Endothelial cell of umbilical vein (primary cell): ENCODE data around the gene POLR2H. TPM values are rescaled to one million over a fixed set of nuclear protein-coding genes. Genes with fewer than 3 reads are reported as not detected.

Experiments used
- BruUV-seq: library from RNA; stranded (reverse); fragments of 400-500 nt; replicated peaks from 2 replicates; lab custom pipeline; 2021; lab: Mats Ljungman, UMichigan
- CTCF ChIA-PET: fragments of 300-600, 350-600 bp; sonication (Branson Sonifier 250); formaldehyde crosslinking; loops from one replicate; lab custom pipeline; 2021; ENCODE audit warnings: antibody characterized with exemption, inconsistent platforms; lab: Charles Lee
- POLR2A ChIA-PET: fragments of 300-600, 350-600 bp; sonication (Branson Sonifier 250); formaldehyde crosslinking; loops from one replicate; lab custom pipeline; 2021; ENCODE audit warnings: antibody characterized with exemption, inconsistent platforms; lab: Charles Lee
- DNase-seq: peaks from one replicate; pipeline ENCODE4 v3.0.0-alpha.2; 2011; ENCODE audit warnings: low read depth, low spot score
- FAIRE-seq: peaks from 2 replicates; lab custom pipeline; 2011; peaks lifted over from hg19 to GRCh38; lab: Jason Lieb, UNC
- H2AFZ ChIP-seq: 2 replicates; pipeline ENCODE4 v1.6.0; 2012; ENCODE audit warnings: low read depth, low read length, control low read depth, inconsistent platforms
- H3K27ac ChIP-seq: 2 replicates; pipeline ENCODE4 v1.5.1; 2011; ENCODE audit warnings: low read depth, mild to moderate bottlenecking, control low read depth, low read length, moderate library complexity; ENCODE audit not compliant: insufficient read depth
- H3K27me3 ChIP-seq, 2 experiments: 2 replicates each; pipeline versions ENCODE4 v1.6.0 to v1.6.1; 2011; ENCODE audit warnings: low read length in 2 of 2, mixed read lengths in 1 of 2; ENCODE audit not compliant: control insufficient read depth in 2 of 2, insufficient read depth in 2 of 2
- H3K36me3 ChIP-seq, 2 experiments: 2 replicates in 1 of 2; 3 replicates in 1 of 2; pipeline ENCODE4 v1.5.1; 2011; ENCODE audit warnings: low read length in 2 of 2, mild to moderate bottlenecking in 1 of 2, moderate library complexity in 1 of 2; ENCODE audit not compliant: control insufficient read depth in 2 of 2, insufficient read depth in 2 of 2; ENCODE audit errors: extremely low read depth in 1 of 2
- H3K4me1 ChIP-seq: 3 replicates; pipeline ENCODE4 v1.5.1; 2011; ENCODE audit warnings: mild to moderate bottlenecking, low read length; ENCODE audit not compliant: control insufficient read depth, insufficient read depth; ENCODE audit errors: extremely low read depth
- H3K4me2 ChIP-seq: 2 replicates; pipeline ENCODE4 v1.6.1; 2011; ENCODE audit warnings: low read length, control low read depth, mixed read lengths; ENCODE audit not compliant: insufficient read depth
- H3K4me3 ChIP-seq, 3 experiments: fragments of 200-600 bp in 1 of 3; sonication (generic), shearing (Covaris generic) in 1 of 3; replicated peaks in 1 of 3; 2 replicates each; pipeline ENCODE4 v1.5.1; 2011 to 2016; ENCODE audit warnings: control low read depth in 3 of 3, low read length in 3 of 3, mild to moderate bottlenecking in 2 of 3, inconsistent platforms in 1 of 3, low read depth in 1 of 3, moderate library complexity in 1 of 3; ENCODE audit not compliant: insufficient read depth in 1 of 3
- H3K79me2 ChIP-seq: 2 replicates; pipeline ENCODE4 v1.6.0; 2012; ENCODE audit warnings: low read length, inconsistent platforms; ENCODE audit not compliant: control insufficient read depth, insufficient read depth
- H3K9ac ChIP-seq: replicated peaks from 2 replicates; pipeline ENCODE3; 2011; ENCODE audit warnings: low read length, control low read depth; ENCODE audit not compliant: insufficient read depth; ENCODE audit errors: extremely low read depth
- H3K9me1 ChIP-seq: replicated peaks from 3 replicates; pipeline ENCODE4 v1.6.0; 2011; ENCODE audit warnings: mild to moderate bottlenecking, low read length; ENCODE audit not compliant: control insufficient read depth, insufficient read depth; ENCODE audit errors: extremely low read depth
- H3K9me3 ChIP-seq: replicated peaks from 2 replicates; pipeline ENCODE4 v1.5.1; 2012; ENCODE audit warnings: low read length, inconsistent platforms; ENCODE audit not compliant: control insufficient read depth, insufficient read depth
- H4K20me1 ChIP-seq: replicated peaks from 2 replicates; pipeline ENCODE3; 2011; ENCODE audit warnings: mild to moderate bottlenecking, low read length; ENCODE audit not compliant: control insufficient read depth, insufficient read depth; ENCODE audit errors: extremely low read depth
- JUN ChIP-seq: IDR thresholded peaks from 2 replicates; pipeline ENCODE4 v1.6.1; 2011; ENCODE audit warnings: borderline replicate concordance, low read depth; ENCODE audit not compliant: insufficient read length, insufficient read depth
- MYC ChIP-seq: IDR thresholded peaks from one replicate; pipeline ENCODE4 v1.6.1; 2011; ENCODE audit warnings: mild to moderate bottlenecking, low read depth, low read length
- POLR2AphosphoS5 ChIP-seq: IDR thresholded peaks from 2 replicates; pipeline ENCODE4 v1.6.1; 2012; ENCODE audit warnings: low read depth, mild to moderate bottlenecking, control low read depth, low read length, moderate library complexity; ENCODE audit not compliant: insufficient read depth
- dilution Hi-C: fragments of 300-500 bp; cut with MboI; formaldehyde crosslinking; loops from one replicate; pipeline ENCODE4 v1.15.0; 2019; ENCODE audit warnings: low sequenced_read_pairs; ENCODE audit not compliant: extremely low pct_ligation_motif_present
- intact Hi-C: fragments of 100-400 bp; cut with micrococcal nuclease; formaldehyde crosslinking; loops from one replicate; pipeline ENCODE4 v1.10.0; 2022
- polyA plus RNA-seq, 4 experiments: library from polyadenylated mRNA; depleted of rRNA in 3 of 4; stranded (reverse) in 3 of 4; unstranded in 1 of 4; fragments of >200 nt; gene quantifications; 2 replicates each; pipeline versions ENCODE4 v1.2.1 to v1.2.3, GENCODE V29; 2011 to 2012; ENCODE audit warnings: missing spikeins in 1 of 4
- total RNA-seq: library from RNA; stranded (reverse); gene quantifications from 2 replicates; pipeline ENCODE4 v1.2.3, GENCODE V29; 2021
- TF ChIP-seq, protein P1 (sequence below): IDR thresholded peaks from 2 replicates; pipeline ENCODE4 v1.6.1; 2011; ENCODE audit not compliant: insufficient read depth, insufficient read length
- TF ChIP-seq, protein P2 (sequence below), 2 donors: IDR thresholded peaks; 1 replicate in 1 of 2; 2 replicates in 1 of 2; pipeline ENCODE4 v1.5.1; 2011; ENCODE audit warnings: low read length in 2 of 2, mild to moderate bottlenecking in 2 of 2, moderate library complexity in 2 of 2, control low read depth in 1 of 2, inconsistent platforms in 1 of 2, low read depth in 1 of 2; ENCODE audit not compliant: insufficient read depth in 1 of 2; ENCODE audit errors: extremely low read depth in 1 of 2

POLR2H gene
- total and polyA plus RNA-seq, 2 donors (not counting 3 experiments of a cell fraction or from before 2014, with no cell fraction given): 89.0 to 276 TPM

DNA sequence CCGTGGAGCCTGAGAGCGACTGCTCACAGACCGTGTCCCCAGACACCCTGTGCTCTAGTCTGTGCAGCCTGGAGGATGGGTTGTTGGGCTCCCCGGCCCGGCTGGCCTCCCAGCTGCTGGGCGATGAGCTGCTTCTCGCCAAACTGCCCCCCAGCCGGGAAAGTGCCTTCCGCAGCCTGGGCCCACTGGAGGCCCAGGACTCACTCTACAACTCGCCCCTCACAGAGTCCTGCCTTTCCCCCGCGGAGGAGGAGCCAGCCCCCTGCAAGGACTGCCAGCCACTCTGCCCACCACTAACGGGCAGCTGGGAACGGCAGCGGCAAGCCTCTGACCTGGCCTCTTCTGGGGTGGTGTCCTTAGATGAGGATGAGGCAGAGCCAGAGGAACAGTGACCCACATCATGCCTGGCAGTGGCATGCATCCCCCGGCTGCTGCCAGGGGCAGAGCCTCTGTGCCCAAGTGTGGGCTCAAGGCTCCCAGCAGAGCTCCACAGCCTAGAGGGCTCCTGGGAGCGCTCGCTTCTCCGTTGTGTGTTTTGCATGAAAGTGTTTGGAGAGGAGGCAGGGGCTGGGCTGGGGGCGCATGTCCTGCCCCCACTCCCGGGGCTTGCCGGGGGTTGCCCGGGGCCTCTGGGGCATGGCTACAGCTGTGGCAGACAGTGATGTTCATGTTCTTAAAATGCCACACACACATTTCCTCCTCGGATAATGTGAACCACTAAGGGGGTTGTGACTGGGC lies 16.8 kb upstream of the POLR2H start:
- no peak overlapping the region for H3K9ac ChIP-seq
- H3K4me1 ChIP-seq: peaks cover 9% of the 10 kb centered on the region
- peaks cover 8% of the 10 kb centered on the region for H3K79me2 ChIP-seq
- H3K9me3 ChIP-seq: no peaks in the 10 kb centered on the region
- BruUV-seq: no TSS peak
- no peaks in the 10 kb centered on the region for H3K27me3 ChIP-seq
- peaks cover 6 to 25% of the 10 kb centered on the region in 2 experiments for H3K36me3 ChIP-seq
- no peak overlapping the region for H3K4me2 ChIP-seq
- no peaks in the 10 kb centered on the region for H3K9me1 ChIP-seq
- DNase-seq: no peak
- no peak overlapping the region for H3K27ac ChIP-seq
- POLR2A ChIA-PET: no interaction called here
- no peaks in the 10 kb centered on the region for H4K20me1 ChIP-seq
- CTCF ChIA-PET: interaction anchor here (0.6 to 1.7 kb wide), 7 partner anchors 8 to 27 kb away, joined by 3 to 8 read pairs (median 4); partner anchors contain the start of gene CLCN2
- intact Hi-C loops (no loop called here), dilution Hi-C loops (no loop called here)
- TF ChIP-seq MYC (no peak), POLR2AphosphoS5 (no peak)
- TF ChIP-seq, protein P1, sequence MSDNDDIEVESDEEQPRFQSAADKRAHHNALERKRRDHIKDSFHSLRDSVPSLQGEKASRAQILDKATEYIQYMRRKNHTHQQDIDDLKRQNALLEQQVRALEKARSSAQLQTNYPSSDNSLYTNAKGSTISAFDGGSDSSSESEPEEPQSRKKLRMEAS: no peak
- no peak overlapping the region for H3K4me3 ChIP-seq
- H2AFZ ChIP-seq: no peak overlapping the region
- no peak for FAIRE-seq

DNA sequence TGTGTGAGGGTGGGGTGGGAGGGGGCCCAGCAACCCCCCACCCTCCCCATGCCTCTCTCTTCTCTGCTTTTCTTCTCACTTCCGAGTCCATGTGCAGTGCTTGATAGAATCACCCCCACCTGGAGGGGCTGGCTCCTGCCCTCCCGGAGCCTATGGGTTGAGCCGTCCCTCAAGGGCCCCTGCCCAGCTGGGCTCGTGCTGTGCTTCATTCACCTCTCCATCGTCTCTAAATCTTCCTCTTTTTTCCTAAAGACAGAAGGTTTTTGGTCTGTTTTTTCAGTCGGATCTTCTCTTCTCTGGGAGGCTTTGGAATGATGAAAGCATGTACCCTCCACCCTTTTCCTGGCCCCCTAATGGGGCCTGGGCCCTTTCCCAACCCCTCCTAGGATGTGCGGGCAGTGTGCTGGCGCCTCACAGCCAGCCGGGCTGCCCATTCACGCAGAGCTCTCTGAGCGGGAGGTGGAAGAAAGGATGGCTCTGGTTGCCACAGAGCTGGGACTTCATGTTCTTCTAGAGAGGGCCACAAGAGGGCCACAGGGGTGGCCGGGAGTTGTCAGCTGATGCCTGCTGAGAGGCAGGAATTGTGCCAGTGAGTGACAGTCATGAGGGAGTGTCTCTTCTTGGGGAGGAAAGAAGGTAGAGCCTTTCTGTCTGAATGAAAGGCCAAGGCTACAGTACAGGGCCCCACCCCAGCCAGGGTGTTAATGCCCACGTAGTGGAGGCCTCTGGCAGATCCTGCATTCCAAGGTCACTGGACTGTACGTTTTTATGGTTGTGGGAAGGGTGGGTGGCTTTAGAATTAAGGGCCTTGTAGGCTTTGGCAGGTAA lies 16.0 kb upstream of the POLR2H start:
- H4K20me1 ChIP-seq: no peaks in the 10 kb centered on the region
- no peaks in the 10 kb centered on the region for H3K9me1 ChIP-seq
- no peak for TF ChIP-seq JUN
- no peak for TF ChIP-seq POLR2AphosphoS5
- no peak for TF ChIP-seq MYC
- TF ChIP-seq, protein P1: no peak
- TF ChIP-seq, protein P2, sequence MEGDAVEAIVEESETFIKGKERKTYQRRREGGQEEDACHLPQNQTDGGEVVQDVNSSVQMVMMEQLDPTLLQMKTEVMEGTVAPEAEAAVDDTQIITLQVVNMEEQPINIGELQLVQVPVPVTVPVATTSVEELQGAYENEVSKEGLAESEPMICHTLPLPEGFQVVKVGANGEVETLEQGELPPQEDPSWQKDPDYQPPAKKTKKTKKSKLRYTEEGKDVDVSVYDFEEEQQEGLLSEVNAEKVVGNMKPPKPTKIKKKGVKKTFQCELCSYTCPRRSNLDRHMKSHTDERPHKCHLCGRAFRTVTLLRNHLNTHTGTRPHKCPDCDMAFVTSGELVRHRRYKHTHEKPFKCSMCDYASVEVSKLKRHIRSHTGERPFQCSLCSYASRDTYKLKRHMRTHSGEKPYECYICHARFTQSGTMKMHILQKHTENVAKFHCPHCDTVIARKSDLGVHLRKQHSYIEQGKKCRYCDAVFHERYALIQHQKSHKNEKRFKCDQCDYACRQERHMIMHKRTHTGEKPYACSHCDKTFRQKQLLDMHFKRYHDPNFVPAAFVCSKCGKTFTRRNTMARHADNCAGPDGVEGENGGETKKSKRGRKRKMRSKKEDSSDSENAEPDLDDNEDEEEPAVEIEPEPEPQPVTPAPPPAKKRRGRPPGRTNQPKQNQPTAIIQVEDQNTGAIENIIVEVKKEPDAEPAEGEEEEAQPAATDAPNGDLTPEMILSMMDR (IDR thresholded peaks at IDR 0.05; ENCODE audit: extremely low read depth in 1 of 2, insufficient read depth in 1 of 2, low read depth in 1 of 2, low read length in 2 of 2): peak; percentile 43 to 59
- no peaks in the 10 kb centered on the region for H3K9me3 ChIP-seq
- H3K27me3 ChIP-seq: no peaks in the 10 kb centered on the region
- peak; percentile 78 for FAIRE-seq
- no peak overlapping the region for H3K27ac ChIP-seq
- H3K4me2 ChIP-seq: no peak overlapping the region
- ChIA-PET CTCF (interaction anchor here (0.6 to 1.7 kb wide), 8 partner anchors 8 to 196 kb away, joined by 3 to 8 read pairs (median 4); partner anchors contain the start of gene CLCN2), POLR2A (no interaction called here)
- no peak overlapping the region for H2AFZ ChIP-seq
- peaks cover 7% of the 10 kb centered on the region for H3K79me2 ChIP-seq
- intact Hi-C loops: no loop called here
- BruUV-seq: no TSS peak
- DNase-seq: peak; percentile 44
- H3K9ac ChIP-seq: no peak overlapping the region
- H3K36me3 ChIP-seq: peaks cover 6 to 25% of the 10 kb centered on the region in 2 experiments
- peaks cover 7% of the 10 kb centered on the region for H3K4me1 ChIP-seq
- no peak overlapping the region for H3K4me3 ChIP-seq
- dilution Hi-C loops: no loop called here
